Hepatocyte (in vitro differentiated cells): ENCODE measurements around the gene TRHDE.

Experiments
- EZH2 ChIP-seq: fragments of 200-600 bp; sonication (generic); IDR thresholded peaks from 2 replicates; pipeline ENCODE4 v1.6.1; 2016; ENCODE audit warnings: antibody characterized with exemption, mild to moderate bottlenecking, borderline replicate concordance
- TF ChIP-seq, protein P1 (sequence below): fragments of 200-600 bp; sonication (generic); IDR thresholded peaks from 2 replicates; pipeline ENCODE4 v1.5.1; 2016; ENCODE audit warnings: antibody characterized with exemption, mild to moderate bottlenecking; ENCODE audit not compliant: poor library complexity

- TF ChIP-seq, protein P1, sequence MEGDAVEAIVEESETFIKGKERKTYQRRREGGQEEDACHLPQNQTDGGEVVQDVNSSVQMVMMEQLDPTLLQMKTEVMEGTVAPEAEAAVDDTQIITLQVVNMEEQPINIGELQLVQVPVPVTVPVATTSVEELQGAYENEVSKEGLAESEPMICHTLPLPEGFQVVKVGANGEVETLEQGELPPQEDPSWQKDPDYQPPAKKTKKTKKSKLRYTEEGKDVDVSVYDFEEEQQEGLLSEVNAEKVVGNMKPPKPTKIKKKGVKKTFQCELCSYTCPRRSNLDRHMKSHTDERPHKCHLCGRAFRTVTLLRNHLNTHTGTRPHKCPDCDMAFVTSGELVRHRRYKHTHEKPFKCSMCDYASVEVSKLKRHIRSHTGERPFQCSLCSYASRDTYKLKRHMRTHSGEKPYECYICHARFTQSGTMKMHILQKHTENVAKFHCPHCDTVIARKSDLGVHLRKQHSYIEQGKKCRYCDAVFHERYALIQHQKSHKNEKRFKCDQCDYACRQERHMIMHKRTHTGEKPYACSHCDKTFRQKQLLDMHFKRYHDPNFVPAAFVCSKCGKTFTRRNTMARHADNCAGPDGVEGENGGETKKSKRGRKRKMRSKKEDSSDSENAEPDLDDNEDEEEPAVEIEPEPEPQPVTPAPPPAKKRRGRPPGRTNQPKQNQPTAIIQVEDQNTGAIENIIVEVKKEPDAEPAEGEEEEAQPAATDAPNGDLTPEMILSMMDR = no peak
- no peak for TF ChIP-seq EZH2
These were observed 193.9 kb downstream of the TRHDE start for GRCh38 chr12:72465940-72466630.
